ENCODE measurements around the gene DHX8. TPM values are rescaled to one million over a fixed set of nuclear protein-coding genes. Genes with fewer than 3 reads are reported as not detected.

The DHX8 gene
- polyA plus RNA-seq, 4 donors = 37.9 to 48.6 (median 42.4) TPM

DNA sequence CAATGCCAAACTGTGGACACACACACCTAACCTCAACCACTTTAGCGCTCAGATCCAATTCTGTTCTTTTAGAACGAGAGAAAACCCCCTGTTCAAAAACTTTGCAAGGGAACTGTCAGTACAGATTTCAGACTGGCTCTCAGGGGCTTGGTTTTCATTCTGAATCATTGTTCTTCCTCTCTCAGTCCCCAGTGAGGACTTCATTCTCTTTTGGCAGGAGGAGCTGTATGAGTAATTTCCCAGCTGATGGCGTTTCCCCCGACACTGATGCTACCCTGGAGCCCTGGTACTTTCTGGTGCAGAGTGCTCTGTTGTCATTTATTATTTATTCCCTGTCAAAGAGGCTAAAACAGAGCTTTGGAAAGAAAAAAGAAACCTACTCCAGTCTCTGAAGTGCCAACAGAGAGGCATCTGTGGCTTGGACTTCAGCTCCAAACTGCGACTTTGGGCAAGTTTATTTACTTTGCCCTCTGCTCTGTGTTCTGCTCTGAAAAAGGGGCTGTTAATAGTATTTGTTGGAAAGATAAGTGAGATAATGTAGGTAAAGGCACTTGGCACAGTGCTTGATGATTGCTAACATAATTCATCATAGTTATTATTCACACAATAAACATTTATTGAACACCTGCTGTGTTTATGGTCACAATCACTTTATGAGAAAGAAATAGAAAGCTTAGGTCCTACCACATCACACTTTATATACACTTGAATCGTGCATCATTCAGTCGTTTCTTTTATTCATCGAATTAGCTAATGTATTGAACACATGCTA, 34.0 kb downstream of the DHX8 start:
- DNase-seq (ENCODE audit: low read depth in 4 of 4, low spot score in 3 of 4) = no peak

DNA sequence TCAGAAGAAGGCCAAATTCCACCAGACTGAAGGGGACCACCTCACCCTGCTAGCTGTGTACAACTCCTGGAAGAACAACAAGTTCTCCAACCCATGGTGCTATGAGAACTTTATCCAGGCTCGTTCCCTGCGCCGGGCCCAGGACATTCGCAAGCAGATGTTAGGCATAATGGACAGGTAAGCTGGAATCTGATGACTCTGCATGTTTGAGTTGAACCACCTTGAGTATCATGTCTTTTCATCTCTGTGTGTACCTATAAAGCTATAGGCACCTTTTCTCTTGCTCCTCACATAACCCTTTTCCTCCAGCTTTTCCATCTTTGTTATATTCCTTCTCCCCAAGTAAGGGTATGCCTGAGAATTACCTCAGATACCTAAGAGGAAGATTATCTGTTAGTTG, 37.6 kb downstream of the DHX8 start:
- DNase-seq (ENCODE audit: low read depth in 4 of 4, low spot score in 3 of 4) = no peak

DNA sequence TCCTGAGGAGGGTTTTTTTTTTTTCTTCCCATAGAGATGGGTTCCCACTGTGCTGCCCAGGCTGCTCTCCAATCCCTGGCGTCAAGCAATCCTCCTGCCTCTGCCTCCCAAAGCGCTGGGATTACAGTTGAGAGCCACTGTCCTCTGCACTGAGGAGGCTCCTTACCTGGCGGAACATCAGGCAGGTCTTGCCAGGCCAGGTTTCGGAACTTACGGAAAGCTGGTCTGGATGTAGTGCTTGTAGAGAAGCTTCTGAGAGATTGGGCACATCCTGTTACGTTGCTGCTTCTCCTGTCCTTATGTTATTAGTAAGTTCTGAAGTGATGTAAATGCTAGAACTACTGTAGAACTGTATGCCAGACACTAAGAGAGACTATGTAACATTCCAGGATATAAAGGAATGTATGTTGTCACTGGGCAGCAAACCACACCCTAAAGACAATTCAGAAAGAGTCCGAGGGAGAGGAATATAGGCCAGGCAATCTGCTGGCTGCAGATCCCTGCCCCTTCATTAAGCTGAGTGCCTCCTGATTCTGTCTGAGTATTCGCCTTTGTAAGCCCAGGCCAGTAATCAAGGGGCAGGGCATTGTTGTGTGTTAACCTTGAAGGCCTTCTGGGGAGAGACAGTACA, 41.3 kb downstream of the DHX8 start:
- no peak for DNase-seq (ENCODE audit: low read depth in 4 of 4, low spot score in 3 of 4)

DNA sequence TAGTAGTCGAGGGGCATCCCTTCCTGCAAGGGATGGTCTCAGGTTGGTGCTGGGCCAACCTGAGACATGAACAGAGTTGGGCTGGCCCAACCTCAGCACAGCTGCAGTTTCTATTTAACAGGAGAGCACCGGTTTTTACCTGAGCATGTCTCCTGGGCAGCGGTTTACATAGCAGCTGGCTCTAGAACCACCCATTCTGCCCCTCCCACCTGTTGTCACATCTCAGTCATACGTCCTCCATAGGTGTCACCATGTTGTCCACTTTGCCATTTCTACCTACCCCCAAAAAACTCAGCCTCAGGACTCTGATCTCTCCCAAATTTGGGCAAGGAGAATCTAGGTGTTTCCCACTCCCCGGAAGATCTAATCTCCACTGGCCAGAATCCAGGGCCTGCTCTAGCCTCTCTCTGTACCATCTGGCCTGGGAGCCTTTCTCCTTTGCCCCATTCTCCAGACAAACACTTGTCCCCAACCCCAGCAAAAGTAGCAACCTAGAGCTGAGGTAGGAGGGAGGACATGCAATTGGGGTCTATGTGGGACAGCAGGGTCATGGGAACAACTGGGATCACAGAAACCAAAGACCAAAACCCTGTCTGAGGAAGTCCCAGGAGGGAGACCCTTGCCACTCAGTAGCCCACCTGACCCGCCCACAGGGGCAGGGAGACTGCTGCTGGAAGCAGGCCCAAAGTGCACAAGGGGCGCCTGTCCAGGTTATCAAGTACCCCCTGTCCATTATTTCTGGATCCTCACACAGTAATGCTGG, 43.3 kb downstream of the DHX8 start:
- DNase-seq (ENCODE audit: low read depth in 4 of 4, low spot score in 3 of 4) = no peak

DNA sequence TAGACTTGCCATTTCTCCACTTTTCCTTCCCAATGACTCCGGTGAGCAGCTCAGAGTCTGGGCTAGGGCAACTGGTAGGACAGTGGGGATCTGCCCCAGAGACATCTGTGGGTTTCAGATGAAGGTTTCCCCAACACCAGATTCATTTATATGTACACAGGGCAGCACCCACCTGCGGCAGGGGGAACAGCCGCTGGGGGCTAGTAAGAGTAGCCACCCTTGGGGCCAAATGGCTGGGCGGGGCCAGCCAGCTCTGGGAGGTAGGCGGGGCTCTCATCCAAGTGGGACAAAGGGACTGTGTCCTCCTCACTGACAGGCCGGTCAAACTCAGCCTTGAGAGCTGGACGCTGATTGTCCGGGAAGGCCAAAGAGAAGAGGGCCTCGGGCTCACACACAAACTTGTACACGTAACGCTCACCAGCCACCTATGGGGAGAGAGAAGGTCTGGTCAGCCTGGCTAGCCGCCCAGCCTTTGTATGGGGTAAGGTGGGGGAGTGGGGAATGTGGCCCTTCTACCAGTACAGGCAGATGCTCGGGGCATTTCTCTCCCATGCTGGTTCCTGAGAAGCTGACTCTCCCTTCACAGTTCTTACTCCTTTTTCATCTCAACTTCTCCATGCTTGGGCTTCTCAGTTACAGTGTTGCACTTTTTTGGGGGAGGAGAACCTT, 44.7 kb downstream of the DHX8 start:
- DNase-seq (ENCODE audit: low read depth in 4 of 4, low spot score in 3 of 4) = no peak

DNA sequence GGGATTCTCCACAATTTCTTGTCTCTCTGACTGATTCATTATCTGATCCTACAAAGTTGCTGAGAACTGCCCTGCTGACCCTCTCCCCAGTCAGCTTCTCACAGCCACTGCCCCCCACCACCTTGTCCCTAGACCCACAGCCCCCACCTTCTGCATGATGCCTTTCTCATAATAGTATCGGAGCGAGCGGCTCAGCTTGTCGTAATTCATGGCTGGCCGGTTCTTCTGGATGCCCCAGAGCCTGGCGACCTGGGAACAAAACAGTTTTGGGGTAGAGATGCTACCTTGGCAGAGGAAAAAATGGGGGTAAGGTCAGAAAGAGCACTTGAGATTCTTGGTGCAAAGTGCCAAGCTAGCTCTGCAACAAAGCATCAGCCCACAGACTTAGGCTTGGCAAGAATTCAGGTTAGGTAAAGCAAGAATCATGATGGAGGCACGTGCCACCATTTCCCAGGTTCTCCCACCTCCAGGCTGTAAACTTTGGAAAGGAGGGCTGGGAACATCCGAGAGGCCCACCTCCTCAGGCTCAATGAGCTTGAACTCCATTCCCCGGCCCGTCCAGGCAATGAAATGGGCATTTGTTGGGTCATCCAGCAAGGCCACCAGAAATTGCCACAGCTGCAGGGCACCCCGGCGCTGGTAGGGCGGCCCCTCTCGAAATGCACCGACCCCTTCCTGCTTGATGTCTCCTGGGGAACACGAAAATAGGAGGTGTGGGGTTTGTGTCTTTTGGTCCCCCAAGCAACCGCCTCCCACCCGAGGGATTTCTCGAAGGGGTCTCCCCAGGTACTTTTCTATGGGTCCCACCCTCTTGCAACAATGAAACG, 45.4 kb downstream of the DHX8 start:
- DNase-seq (ENCODE audit: low read depth in 4 of 4, low spot score in 3 of 4) = no peak

DNA sequence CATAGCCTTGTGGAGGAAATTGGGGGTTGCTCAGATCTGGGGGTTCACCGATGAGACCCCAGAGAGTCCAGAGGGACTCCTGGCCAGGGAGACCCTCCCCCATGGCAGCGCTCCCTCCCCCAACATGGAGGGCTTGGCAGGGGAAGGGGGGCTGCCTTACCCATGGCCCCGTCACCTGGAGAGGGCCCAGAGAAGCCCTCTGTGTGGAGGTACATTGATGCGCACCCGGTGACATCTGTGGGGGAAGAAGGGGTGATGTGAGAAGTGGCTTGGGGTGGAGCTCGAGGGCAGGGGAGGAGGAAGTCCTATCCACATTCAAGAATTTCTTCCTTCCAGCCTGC, 46.1 kb downstream of the DHX8 start:
- DNase-seq (ENCODE audit: low read depth in 4 of 4, low spot score in 3 of 4) = no peak

DNA sequence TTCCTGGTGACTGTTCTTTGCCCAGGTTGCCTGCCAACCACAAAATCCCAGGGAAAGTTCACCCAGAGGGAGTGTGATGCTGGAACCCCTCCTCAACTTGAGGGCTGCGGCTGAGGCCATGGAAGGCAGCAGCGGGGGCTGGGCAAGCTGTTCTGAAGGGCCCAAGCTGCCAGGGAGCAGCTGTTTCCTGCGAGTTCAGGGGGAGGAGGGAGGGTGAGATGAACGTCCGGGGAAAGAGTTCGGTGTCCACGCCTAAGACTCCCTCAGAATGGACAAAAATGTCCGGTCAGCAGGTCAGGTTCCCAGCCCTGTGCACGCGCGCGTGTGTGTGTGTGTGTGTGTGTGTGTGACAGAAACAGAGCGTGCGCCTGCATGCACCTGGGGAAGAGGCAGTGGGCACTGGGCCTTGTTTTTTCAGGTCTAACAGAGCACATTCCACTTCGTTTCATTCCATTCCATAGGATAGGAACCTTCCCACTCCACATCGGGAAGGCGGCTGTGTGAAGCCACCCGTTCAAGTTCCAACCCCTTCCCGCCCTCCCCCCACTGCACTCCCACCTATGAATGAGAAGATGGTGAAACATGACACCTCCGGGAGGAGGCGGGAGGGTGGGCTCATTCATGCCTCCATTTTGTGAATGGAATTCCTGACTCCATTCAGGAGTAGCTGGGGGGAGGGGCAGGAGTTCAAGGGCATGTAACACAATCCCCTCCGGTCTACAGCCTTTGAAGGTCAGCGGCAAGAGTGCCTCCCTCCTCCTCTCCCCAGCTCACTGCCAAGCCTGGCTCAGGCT, 46.7 kb downstream of the DHX8 start:
- peak; percentile 97 to 100 (median 98) for DNase-seq (ENCODE audit: low read depth in 4 of 4, low spot score in 3 of 4)

DNA sequence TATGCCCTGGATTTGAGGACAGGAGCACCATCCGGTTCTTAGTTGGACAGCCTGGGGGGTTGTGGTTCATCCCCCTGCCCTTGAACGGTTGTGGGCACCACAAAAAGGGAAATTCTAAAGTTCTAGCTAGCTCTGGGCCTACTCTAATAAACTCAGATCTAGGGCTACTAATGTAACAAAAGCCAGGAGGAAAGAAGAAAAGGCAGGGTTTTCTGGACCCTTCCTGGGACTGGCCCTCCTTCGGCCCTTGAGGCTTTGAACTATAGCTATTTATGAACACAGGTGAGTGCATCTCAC, 47.3 kb downstream of the DHX8 start:
- no peak for DNase-seq (ENCODE audit: low read depth in 4 of 4, low spot score in 3 of 4)

DNA sequence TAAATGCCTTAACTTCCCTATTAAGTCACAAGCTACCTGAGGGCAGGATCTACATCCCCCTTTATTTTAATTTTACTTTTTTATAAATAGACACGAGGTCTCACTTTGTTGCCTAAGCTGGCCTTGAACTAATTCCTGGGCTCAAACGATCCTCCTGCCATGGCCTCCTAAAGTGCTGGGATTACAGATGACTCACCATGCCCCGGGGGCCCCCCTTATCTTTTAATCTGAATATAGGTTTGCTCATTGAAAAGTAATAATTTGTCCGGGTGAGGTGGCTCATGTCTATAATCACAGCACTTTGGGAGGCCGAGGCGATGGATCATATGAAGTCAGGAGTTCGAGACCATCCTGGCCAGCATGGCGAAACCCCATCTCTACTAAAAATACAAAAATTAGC, 48.2 kb downstream of the DHX8 start:
- no peak for DNase-seq (ENCODE audit: low read depth in 4 of 4, low spot score in 3 of 4)

DNA sequence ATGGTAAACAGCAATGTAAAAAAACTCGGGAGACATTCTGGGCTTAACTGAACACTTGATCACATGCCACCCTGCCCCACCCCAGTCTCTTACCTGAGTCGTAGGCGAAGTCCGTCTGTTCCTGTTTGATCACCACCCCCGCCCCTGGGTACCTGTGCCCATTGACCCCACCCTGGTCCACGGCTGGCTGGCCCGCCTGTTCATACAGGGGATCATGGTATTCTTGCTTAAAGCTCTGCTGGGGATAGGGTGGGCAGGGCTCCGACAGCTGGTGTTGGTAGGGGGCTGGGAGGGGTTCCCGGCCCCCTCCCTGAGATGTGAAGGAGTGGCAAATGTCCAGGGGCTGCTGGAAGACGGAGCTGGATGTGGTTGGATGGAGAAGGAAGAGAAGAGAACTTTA, 48.8 kb downstream of the DHX8 start:
- no peak for DNase-seq (ENCODE audit: low read depth in 4 of 4, low spot score in 3 of 4)

DNA sequence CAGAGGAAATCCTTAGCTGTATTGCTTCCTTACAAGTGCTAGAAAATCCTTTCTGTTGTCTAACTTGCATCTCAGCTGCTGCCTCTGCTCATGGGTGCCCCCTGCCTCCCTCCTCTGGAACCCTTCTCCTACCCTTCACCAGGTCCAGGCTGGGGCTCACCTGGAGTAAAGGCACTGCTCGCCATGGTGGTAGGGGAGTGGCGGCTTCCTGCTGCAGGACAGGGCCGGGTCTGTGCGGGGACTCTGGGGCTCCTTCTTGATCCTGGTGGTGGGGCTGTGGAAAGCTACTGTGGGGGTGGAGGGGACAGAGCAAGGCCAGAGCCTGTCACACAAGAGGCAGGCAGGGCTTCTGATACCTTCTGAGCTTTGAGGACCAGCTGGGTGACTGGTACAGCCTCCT, 49.9 kb downstream of the DHX8 start:
- DNase-seq (ENCODE audit: low read depth in 4 of 4, low spot score in 3 of 4) = no peak

DNA sequence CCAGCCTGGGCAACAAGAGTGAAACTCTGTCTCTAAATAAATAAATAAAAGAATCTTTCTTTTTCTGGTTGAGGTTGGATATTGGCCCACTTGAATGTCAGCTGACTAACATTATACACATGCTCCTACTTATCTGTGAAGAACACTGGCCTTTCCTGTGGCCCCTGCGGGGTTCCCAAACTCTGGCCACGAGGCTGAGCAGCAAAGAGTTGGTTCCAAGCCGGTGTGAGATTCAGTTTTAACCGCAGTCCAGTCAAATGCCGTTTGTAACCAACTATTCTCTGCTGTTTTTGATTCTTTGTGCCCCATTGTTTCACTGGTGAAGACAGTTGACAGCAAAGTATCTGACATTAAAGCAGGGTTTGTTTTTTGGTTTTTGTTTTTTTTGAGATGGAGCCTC, 51.1 kb downstream of the DHX8 start:
- DNase-seq (ENCODE audit: low read depth in 4 of 4, low spot score in 3 of 4) = no peak

DNA sequence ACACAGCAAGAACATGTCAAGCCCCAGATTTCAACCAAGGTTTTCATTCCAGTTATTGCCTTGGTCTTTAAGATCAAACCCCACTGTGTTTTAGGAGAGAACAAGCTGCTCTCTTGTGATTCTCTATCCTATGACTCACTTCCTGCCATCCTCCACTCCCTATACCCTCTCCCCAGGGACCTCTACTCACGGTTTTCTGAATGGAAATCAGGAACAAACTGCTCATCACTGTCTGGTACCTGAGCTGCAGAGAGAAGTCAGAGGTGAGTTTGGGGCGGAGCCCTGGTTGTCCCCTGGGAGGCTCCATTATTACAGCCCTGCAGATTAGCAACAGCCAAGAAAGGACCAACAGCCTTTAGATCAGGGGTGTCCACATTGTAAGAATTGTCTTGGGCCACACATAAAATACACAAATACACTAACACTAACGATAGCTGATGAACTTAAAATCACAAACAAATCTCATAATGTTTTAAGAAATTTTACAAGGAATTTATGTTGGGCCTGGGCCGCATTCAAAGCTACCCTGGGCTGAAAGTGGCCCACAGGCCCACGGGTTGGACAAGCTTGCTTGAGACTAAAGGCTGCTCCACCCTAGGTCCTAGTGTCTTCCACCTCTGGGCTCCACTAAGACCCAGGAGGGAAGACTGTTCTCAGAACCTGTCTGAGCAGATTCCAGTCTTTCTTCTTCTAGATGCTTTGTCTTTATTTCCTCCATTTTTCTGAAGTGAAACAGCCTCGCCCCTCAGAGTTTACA, 52.6 kb downstream of the DHX8 start:
- no peak for DNase-seq (ENCODE audit: low read depth in 4 of 4, low spot score in 3 of 4)

DNA sequence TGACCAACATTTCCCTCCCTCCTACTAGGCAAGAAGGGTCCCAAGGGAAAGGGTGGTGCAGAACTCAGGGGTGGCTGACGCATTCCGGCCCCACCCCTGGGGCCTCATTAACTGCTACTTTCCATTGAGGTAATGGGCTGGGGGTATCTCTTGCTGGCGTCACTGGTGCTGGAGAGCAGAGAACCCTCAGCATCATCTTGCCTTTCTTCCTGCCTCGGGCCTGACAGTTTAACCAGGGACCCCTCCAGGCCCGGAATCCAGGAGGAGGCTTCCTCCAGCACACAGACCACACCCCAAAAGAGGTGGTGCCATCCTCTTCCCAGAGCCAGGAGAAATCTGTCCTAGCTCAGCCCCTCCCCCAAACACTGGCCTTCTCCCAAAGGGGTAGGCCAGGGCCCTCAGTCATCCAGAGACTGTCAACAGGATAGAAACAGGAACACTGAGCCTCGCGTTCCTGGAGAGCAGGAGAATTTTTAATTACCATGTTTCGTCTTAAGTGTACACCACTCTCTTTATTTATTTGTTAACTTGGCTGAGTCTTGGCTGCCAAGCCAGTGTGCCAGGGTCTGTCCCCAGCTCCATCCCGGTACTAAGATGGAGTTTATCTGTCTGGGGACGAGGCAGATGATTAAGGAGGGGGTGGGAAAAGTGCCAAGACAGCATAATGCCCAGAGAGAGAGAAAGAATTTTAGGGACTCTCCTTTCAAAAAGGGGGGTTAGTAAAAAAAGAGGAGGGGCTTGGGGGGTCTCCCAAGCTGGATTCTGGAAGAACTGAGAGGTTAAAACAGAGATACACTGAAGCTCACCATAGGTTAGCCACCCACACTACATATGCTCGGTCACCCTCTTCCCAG, 57.3 kb downstream of the DHX8 start:
- no peak for DNase-seq (ENCODE audit: low read depth in 4 of 4, low spot score in 3 of 4)

DNA sequence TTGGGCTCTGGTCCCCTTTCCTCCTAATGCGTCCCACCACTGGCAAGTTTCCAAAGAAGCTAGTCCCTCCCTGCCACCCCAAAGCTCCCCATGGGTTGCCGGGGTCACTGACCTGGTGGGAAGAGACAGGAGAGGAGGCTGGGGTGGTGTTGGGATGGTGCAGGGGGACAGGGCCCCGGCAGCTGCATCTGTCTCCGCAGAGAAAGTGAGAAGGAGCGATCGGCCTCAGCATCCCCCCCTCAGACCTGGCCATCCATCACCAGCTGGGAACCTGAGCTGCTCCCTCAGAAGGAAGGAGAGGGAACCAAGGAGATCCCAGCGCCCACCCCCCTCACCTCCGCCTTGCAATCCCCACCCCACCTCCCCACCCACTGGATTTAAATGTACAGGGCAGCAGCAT, 59.1 kb downstream of the DHX8 start:
- no peak for DNase-seq (ENCODE audit: low read depth in 4 of 4, low spot score in 3 of 4)

DNA sequence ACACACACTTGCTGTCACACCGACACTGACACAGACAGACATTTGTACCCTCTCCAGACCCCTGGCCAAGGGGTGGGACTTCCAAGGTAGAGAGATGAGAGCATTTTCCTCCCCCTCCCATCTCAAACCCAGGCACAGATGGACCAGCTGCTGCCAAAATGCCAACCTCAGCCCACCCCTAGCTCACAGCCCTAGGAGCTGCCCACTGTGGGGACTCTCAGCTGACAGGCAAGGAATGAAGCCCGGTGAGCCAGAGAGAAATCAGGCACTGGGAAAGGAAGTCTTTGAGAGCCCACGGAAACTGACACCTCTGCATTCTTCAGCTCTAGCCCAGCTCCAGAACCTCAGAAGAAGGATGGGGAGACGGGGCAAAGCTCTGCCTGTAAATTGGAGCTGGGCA, 59.5 kb downstream of the DHX8 start:
- DNase-seq (ENCODE audit: low read depth in 4 of 4, low spot score in 3 of 4) = no peak

Measured in left renal pelvis (tissue), 4 donors.